GM19324 (cell line): ENCODE results near the gene EVA1A.

ENCODE experiments used
- ATAC-seq: cut with Tn5 transposase; IDR thresholded peaks from one replicate; pipeline ENCODE4 v1.9.1; 2021; ENCODE audit warnings: mild to moderate bottlenecking, moderate library complexity; ENCODE audit not compliant: unreplicated experiment, low FRiP score

EVA1A gene

DNA sequence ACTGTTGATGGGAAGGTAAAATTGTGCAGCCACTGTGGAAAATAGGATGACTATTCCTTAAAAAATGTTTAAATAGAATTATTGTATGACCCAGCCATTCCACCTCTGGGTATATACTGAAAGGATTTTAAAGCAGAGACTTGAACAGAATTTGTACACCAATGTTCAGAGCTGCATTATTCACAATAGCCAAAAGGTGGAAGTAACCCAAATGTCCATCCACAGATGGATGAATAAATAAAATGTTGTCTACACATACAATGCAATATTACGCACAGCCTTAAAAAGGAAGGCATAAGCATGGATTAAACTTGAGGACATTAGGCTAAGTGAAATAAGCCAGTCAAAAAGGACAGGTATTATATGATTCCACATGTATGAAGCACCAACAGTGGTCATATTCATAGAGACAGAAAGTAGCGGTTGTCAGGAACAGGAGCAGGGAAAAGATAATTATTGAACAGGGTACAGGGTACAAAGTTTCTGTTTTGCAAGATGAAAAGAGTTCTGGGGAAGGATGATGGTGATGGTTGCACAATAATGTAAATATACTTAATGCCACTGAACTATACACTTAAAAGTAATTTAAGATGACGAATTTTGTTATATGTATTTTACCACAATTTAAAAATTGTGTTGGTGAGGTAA lies 39.4 kb downstream of the EVA1A start:
- no peak for ATAC-seq

DNA sequence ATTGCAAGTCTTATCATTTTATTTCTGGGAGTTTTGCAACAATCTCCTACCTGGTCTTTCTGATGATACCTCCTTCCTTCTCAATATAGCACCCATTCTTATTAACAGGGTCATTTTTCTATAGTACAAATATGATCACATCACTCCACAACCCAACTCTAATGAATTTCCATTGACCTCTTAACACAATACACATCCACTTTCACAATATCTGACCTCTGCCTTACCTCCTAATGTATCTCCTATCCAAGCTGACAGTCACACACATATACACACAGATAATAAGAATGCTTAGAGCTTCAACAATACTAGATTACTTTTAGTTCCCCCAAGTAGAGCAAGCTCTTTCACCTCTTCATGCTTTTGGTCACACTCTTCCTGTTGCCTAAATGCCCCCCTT lies 40.9 kb downstream of the EVA1A start:
- no peak for ATAC-seq

DNA sequence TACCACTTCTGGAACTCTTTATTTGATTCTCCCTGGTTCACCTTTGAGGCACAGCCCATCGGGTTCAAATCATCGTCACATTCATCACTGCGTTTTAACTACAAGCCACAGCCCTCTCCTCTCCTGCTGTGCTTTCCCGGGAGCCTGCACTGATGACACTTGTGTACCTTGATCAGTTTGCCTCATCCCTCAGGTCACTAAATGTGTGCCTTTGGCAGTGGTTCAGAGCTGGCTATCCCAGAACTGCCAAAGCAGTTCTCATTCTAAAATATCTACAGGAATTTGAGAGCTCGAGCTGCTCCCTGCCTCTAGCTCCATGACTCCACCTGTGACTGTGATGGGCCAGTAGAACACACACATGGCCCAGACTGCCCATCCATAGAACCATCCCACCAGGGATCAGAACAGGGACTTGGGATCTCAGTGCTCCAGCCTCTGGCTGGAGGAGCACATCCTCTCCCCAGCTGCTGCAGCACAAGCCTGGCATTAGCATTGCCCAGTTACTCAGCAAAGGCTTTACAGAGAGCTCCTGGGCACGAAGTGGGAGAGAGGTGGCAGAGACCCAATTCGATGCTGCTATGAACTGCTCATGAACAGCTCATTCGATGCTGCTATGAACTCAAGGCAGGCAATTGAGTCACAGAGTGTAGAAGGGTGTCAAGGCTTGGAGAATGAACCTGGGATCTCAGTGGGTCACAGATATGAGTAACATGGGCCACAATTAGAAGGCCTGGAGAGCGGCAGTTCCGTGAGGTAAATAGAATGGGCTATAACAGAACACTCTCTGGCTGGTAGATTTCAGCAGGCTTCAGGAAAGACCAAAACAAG lies 41.9 kb downstream of the EVA1A start:
- no peak for ATAC-seq

GRCh38 chr2:75517547-75518230 lies 43.0 kb downstream of the EVA1A start:
- no peak for ATAC-seq

- no peak for ATAC-seq
Measured at GRCh38 chr2:75516378-75517360, 44.1 kb downstream of the EVA1A start.

GRCh38 chr2:75515584-75516368 lies 45.0 kb downstream of the EVA1A start:
- no peak for ATAC-seq

DNA sequence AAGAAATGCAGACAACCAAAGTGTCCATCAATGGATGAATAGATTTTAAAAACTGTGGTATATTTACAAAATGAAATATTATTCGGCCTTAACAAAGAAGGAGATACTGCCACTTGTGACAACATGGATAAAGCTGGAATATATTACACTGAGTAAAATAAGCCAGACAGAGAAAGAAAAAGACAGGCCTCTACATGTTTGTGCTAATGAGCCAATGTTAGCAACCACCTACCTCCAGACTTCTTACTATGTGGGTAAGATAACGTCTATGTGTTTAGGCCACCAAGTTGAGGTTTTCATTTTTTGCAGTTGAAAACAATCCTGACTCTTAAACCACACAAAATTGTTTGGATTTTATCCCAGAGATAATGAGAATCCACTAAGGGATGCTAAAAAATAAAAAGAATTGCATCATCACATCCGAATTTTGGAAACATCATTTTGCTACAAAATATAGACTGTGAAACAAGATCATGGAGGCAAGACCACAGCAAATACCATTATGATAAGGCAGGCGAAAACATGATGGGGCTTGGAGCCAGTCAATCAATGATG lies 47.0 kb downstream of the EVA1A start:
- no peak for ATAC-seq

DNA sequence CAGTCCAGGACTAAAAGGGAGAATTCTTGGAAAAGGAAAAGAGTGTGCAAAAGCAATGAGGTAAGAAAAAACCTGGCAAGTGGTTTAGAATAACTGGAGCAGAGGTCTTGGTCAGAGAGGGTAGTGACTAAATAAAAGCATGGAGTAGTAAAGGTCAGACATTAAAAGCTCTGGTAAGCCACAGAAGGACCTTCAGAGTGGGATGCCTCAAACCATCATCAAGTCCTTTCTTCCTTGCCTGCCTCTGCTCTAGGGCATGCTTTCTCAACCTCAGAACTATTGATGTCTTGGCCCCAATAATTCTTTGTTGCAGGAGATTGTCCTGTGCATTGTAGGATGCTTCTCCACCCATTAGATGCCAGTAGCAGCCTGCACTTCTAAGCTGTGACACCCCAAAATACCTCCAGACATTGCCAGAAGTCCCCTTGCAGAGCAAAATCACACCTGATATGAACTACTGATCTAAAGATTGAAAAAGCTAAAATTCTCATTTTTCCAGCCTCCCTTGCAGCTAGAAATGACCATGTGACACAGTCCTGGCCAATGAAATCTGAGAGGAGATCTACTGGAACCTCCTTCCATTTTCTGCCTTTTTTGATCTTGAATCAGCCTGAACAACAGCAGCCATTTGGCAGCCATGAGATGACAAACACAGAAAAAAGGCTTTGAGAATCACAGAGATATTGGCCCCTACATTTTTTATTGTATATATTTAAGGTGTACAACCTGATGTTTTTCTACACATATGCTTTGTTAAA lies 48.1 kb downstream of the EVA1A start:
- no peak for ATAC-seq

DNA sequence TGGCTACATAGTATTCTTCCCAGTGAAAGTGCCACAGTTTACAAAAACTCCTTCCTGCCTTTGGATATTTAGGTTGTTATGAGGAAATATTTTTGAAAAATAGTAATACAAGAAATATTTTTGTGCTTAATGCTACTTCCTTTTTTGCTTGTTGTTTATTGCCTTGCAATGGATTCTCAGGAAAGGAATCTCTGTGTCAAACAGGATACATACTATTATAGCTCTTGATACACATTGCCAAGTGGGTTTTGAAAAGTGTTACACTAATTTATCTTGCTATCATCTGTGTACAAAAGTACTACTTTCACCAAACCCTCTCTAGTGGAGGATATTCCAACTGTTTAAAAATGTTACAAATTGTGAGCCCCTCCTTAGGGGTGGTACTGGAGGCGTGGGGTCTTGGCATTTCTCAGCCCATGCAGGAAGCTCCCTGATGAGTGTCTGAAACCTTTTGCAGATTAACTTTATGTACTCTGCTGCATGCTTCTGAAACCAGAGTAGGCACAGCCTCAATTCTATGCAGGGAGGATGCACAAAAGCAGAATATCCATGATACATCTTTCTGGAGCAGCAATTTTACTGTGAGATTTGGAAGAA lies 54.5 kb downstream of the EVA1A start:
- no peak for ATAC-seq

GRCh38 chr2:75505012-75505411 lies 55.7 kb downstream of the EVA1A start:
- no peak for ATAC-seq

DNA sequence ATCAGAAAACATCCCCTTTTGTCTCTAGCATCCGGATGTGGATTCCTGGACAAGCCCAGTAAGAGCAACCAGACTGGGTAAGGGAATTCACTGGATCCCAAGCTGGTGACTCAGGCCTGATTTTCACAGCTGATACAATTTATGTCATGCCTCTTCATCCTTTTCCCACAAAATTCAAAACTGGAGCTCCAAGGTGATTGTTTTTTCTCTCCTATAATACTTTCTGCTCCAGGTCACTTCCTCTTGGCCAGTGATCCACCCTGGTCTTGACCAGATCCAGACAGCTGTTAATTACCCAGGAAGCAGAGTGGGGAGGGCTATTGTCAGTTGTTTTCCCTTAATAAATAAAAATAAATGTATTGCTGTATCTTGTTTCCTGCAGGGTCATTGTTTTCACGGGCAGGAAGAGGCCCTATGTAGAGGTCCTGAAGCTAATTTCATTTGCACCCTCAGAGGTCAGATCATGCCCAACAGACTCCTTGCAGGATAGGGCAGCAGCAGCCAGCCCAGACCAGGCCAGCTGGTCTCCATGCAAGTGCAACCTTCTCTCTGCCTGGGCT lies 57.6 kb downstream of the EVA1A start:
- no peak for ATAC-seq

GRCh38 chr2:75500633-75501032 lies 60.1 kb downstream of the EVA1A start:
- no peak for ATAC-seq

GRCh38 chr2:75499534-75499933 lies 61.2 kb downstream of the EVA1A start:
- ATAC-seq = no peak

- no peak for ATAC-seq
Measured at GRCh38 chr2:75498907-75499306, 61.8 kb downstream of the EVA1A start.

DNA sequence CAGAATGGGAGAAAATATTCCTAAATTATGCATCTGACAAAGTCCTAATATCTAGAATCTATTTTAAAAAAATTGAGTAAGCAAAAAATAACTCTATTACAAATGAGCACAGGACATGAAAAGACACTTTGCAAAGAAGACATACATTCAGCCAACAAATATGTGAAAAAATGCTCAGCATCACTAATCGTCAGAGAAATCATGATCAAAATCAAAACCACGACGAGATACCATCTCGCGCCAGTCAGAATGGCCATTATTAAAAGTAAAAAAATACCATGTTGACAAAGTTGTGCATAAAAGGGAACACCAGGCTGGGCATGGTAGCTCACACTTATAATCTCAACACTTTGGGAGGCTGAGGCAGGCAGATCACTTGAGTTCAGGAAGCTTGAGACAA lies 63.5 kb downstream of the EVA1A start:
- ATAC-seq = no peak

- ATAC-seq = no peak
Measured at GRCh38 chr2:75495862-75496261, 64.9 kb downstream of the EVA1A start.

- ATAC-seq = no peak
Measured at GRCh38 chr2:75494137-75494769, 66.5 kb downstream of the EVA1A start.
